Stimulated activated CD8-positive, alpha-beta memory T cell treated with anti-CD3 and anti-CD28 coated beads, Interleukin-12 subunit alpha, Interleukin-12 subunit beta, amount 100 ng/mL, for 1 hour (primary cell): ENCODE data around the gene KIF21A.
"Not testable (repeated sequence)": the region's sequence is repeated elsewhere in the genome, so short reads cannot be mapped to it uniquely, and the experiment has no call there.

ENCODE experiments used
- DNase-seq: peaks from one replicate; pipeline ENCODE4 v3.0.0-alpha.2; 2020; ENCODE audit warnings: low read depth

KIF21A gene

GRCh38 chr12:39443081-39443928, at the start of gene KIF21A:
Gene KIF21A, minus strand, starts transcription at chr12:39443120. Its CDS starts 150 bp downstream, at chr12:39442970.
- peak; percentile 82 for DNase-seq

- DNase-seq, result no peak
Observed at GRCh38 chr12:39490500-39491282, 47.8 kb upstream of the KIF21A start.

GRCh38 chr12:39483597-39483996, 40.7 kb upstream of the KIF21A start:
- no peak for DNase-seq

- no peak for DNase-seq
Observed at GRCh38 chr12:39483042-39483441, 40.1 kb upstream of the KIF21A start.

- DNase-seq, result no peak
Observed at GRCh38 chr12:39476894-39477293, 34.0 kb upstream of the KIF21A start.

GRCh38 chr12:39476121-39476520, 33.2 kb upstream of the KIF21A start:
- no peak for DNase-seq

- not testable (repeated sequence) for DNase-seq
Observed at GRCh38 chr12:39475136-39475535, 32.2 kb upstream of the KIF21A start.

GRCh38 chr12:39467432-39467870, 24.5 kb upstream of the KIF21A start:
- DNase-seq, result no peak

GRCh38 chr12:39464976-39465695, 22.2 kb upstream of the KIF21A start:
- no peak for DNase-seq

- DNase-seq, result no peak
Observed at GRCh38 chr12:39461059-39461458, 18.1 kb upstream of the KIF21A start.

- no peak for DNase-seq
Observed at GRCh38 chr12:39459027-39459434, 16.1 kb upstream of the KIF21A start.

- DNase-seq, result no peak
Observed at GRCh38 chr12:39451977-39452376, 9.1 kb upstream of the KIF21A start.

- no peak for DNase-seq
Observed at GRCh38 chr12:39448038-39448437, 5.1 kb upstream of the KIF21A start.

GRCh38 chr12:39443929-39444209, 949 bp upstream of the KIF21A start:
- no peak for DNase-seq

- DNase-seq, result no peak
Observed at GRCh38 chr12:39442831-39443080, 164 bp downstream of the KIF21A start.

- DNase-seq, result peak; percentile 17
Observed at GRCh38 chr12:39441963-39442830, 723 bp downstream of the KIF21A start.

GRCh38 chr12:39441189-39441962, 1.5 kb downstream of the KIF21A start:
- DNase-seq, result no peak

- no peak for DNase-seq
Observed at GRCh38 chr12:39440781-39441180, 2.1 kb downstream of the KIF21A start.

GRCh38 chr12:39440101-39440500, 2.8 kb downstream of the KIF21A start:
- DNase-seq, result no peak

GRCh38 chr12:39435531-39435930, 7.4 kb downstream of the KIF21A start:
- DNase-seq, result no peak

GRCh38 chr12:39431797-39432196, 11.1 kb downstream of the KIF21A start:
- no peak for DNase-seq
